Measurements from ENCODE around the gene ARHGAP8. TPM values are rescaled to one million over a fixed set of nuclear protein-coding genes. Genes with fewer than 3 reads are reported as not detected.

ARHGAP8 gene
- total and polyA plus RNA-seq, 2 donors (not counting 1 experiment from before 2014, with no cell fraction given), result 0.07 to 0.17 TPM

DNA sequence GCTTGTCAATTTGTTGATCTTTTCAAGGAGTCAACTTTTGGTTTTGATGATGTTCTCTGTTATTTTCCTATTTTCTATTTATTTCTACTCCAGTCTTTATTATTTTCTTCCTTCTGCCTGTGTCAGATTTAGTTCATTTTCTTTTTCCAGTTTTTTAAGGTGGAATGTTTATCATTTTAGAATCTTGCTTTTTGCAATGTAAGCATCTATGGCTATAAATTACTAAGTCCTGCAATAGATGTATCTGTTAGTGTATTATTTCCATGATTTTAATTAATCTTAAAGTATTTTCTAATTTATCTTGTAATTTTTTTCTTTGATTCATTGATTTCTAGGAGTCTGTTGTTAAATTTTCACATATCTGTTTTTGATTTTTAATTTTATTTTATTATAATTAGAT lies 81.7 kb downstream of the ARHGAP8 start:
- no peak overlapping the region for H2AFZ ChIP-seq (ENCODE audit: low read length)
- no peak for TF ChIP-seq CTCF (conservative IDR thresholded peaks at IDR 0.05 in 1 of 2, IDR thresholded peaks at IDR 0.05 in 1 of 2; ENCODE audit: low read depth in 1 of 2, low read length in 2 of 2)
- TF ChIP-seq EZH2 (IDR thresholded peaks at IDR 0.05; ENCODE audit: low read length, missing control alignments), result no peak
- H3K27me3 ChIP-seq (ENCODE audit: control insufficient read depth, insufficient read depth, low read length), result no peaks in the 10 kb centered on the region
- no peak for DNase-seq (ENCODE audit: low read depth in 2 of 2)
- H3K36me3 ChIP-seq (ENCODE audit: control insufficient read depth, insufficient read depth, low read length), result no peaks in the 10 kb centered on the region
- H3K9ac ChIP-seq (ENCODE audit: insufficient read depth, low read length), result no peak overlapping the region
- no peak overlapping the region for H3K27ac ChIP-seq (ENCODE audit: insufficient read depth, low read length)
- no peak overlapping the region for H3K4me2 ChIP-seq (ENCODE audit: extremely low read depth, insufficient read depth, low read length)
- H4K20me1 ChIP-seq (ENCODE audit: control insufficient read depth, extremely low read depth, insufficient read depth, low read length), result no peaks in the 10 kb centered on the region
- no peaks in the 10 kb centered on the region for H3K79me2 ChIP-seq (ENCODE audit: control insufficient read depth, insufficient read depth, low read length)
- H3K4me1 ChIP-seq (ENCODE audit: control insufficient read depth, extremely low read depth, insufficient read depth, low read length), result no peaks in the 10 kb centered on the region
- no peaks in the 10 kb centered on the region for H3K9me3 ChIP-seq (ENCODE audit: control insufficient read depth, insufficient read depth, low read depth, low read length)
- H3K4me3 ChIP-seq (replicated peaks in 1 of 4; ENCODE audit: control extremely low read depth in 1 of 4, insufficient read depth in 1 of 4, low read depth in 3 of 4, low read length in 4 of 4), result no peak overlapping the region

DNA sequence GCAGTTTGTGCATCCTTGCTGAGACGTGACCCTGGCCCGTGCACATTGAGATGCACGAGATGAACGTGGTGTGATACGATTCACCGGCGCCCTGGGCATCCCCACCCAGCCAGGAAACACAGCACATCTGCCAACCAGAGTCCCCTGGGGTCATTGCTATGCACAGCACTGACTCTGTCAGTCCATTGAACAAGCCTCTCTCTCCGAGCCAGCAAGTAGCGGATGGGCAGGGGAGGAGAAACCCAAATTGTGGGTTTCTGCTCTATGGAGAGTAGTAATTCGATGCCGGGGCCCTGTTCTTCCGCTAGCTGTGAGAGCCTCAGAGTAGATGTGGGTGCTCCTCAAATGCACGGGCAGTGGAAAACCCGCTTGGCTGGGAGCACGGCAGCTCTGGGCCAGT lies 85.1 kb downstream of the ARHGAP8 start:
- Histone ChIP-seq H3K27me3 (ENCODE audit: control insufficient read depth, insufficient read depth, low read length) (no peaks in the 10 kb centered on the region), H3K4me3 (replicated peaks in 1 of 4; ENCODE audit: control extremely low read depth in 1 of 4, insufficient read depth in 1 of 4, low read depth in 3 of 4, low read length in 4 of 4) (no peak overlapping the region), H3K79me2 (ENCODE audit: control insufficient read depth, insufficient read depth, low read length) (no peaks in the 10 kb centered on the region), H3K9me3 (ENCODE audit: control insufficient read depth, insufficient read depth, low read depth, low read length) (no peaks in the 10 kb centered on the region), H2AFZ (ENCODE audit: low read length) (no peak overlapping the region), H3K9ac (ENCODE audit: insufficient read depth, low read length) (no peak overlapping the region), H3K36me3 (ENCODE audit: control insufficient read depth, insufficient read depth, low read length) (no peaks in the 10 kb centered on the region), H3K27ac (ENCODE audit: insufficient read depth, low read length) (no peak overlapping the region), H3K4me2 (ENCODE audit: extremely low read depth, insufficient read depth, low read length) (no peak overlapping the region), H3K4me1 (ENCODE audit: control insufficient read depth, extremely low read depth, insufficient read depth, low read length) (no peaks in the 10 kb centered on the region), H4K20me1 (ENCODE audit: control insufficient read depth, extremely low read depth, insufficient read depth, low read length) (no peaks in the 10 kb centered on the region)
- TF ChIP-seq CTCF (conservative IDR thresholded peaks at IDR 0.05 in 1 of 2, IDR thresholded peaks at IDR 0.05 in 1 of 2; ENCODE audit: low read depth in 1 of 2, low read length in 2 of 2), result no peak
- TF ChIP-seq EZH2 (IDR thresholded peaks at IDR 0.05; ENCODE audit: low read length, missing control alignments), result no peak
- DNase-seq (ENCODE audit: low read depth in 2 of 2), result no peak

GRCh38 chr22:44838316-44839016 lies 86.1 kb downstream of the ARHGAP8 start:
- H3K79me2 ChIP-seq (ENCODE audit: control insufficient read depth, insufficient read depth, low read length), result no peaks in the 10 kb centered on the region
- H4K20me1 ChIP-seq (ENCODE audit: control insufficient read depth, extremely low read depth, insufficient read depth, low read length), result no peaks in the 10 kb centered on the region
- no peak overlapping the region for H3K27ac ChIP-seq (ENCODE audit: insufficient read depth, low read length)
- no peak overlapping the region for H3K9ac ChIP-seq (ENCODE audit: insufficient read depth, low read length)
- DNase-seq (ENCODE audit: low read depth in 2 of 2), result no peak
- no peak overlapping the region for H3K4me3 ChIP-seq (replicated peaks in 1 of 4; ENCODE audit: control extremely low read depth in 1 of 4, insufficient read depth in 1 of 4, low read depth in 3 of 4, low read length in 4 of 4)
- no peak for TF ChIP-seq EZH2 (IDR thresholded peaks at IDR 0.05; ENCODE audit: low read length, missing control alignments)
- TF ChIP-seq CTCF (conservative IDR thresholded peaks at IDR 0.05 in 1 of 2, IDR thresholded peaks at IDR 0.05 in 1 of 2; ENCODE audit: low read depth in 1 of 2, low read length in 2 of 2), result no peak
- no peak overlapping the region for H3K4me2 ChIP-seq (ENCODE audit: extremely low read depth, insufficient read depth, low read length)
- H3K27me3 ChIP-seq (ENCODE audit: control insufficient read depth, insufficient read depth, low read length), result no peaks in the 10 kb centered on the region
- no peak overlapping the region for H2AFZ ChIP-seq (ENCODE audit: low read length)
- no peaks in the 10 kb centered on the region for H3K4me1 ChIP-seq (ENCODE audit: control insufficient read depth, extremely low read depth, insufficient read depth, low read length)
- no peaks in the 10 kb centered on the region for H3K36me3 ChIP-seq (ENCODE audit: control insufficient read depth, insufficient read depth, low read length)
- H3K9me3 ChIP-seq (ENCODE audit: control insufficient read depth, insufficient read depth, low read depth, low read length), result no peaks in the 10 kb centered on the region
